ENCODE measurements around the gene ORC6.

- TF ChIP-seq CTCF (IDR thresholded peaks at IDR 0.05): no peak
- TF ChIP-seq POLR2A (IDR thresholded peaks at IDR 0.05): no peak
Measured at GRCh38 chr16:46718214-46718613, 28.8 kb downstream of the ORC6 start.

Data from esophagus squamous epithelium (tissue), 4 donors.